Skeletal muscle tissue (tissue), 4 donors: ENCODE results near the gene KCNK5. TPM values are rescaled to one million over a fixed set of nuclear protein-coding genes. Genes with fewer than 3 reads are reported as not detected.

ENCODE experiments used
- H3K27ac ChIP-seq: one replicate; pipeline ENCODE4 v1.7.0; 2013; ENCODE audit warnings: mild to moderate bottlenecking, low read depth, low read length, inconsistent platforms
- H3K27me3 ChIP-seq, 3 donors: one replicate each; pipeline ENCODE4 v1.7.0; 2013; ENCODE audit warnings: low read length in 3 of 3; ENCODE audit not compliant: control insufficient read depth in 3 of 3, insufficient read depth in 3 of 3
- H3K36me3 ChIP-seq, 3 donors: one replicate each; pipeline ENCODE4 v1.7.0; 2013; ENCODE audit warnings: low read length in 3 of 3; ENCODE audit not compliant: control insufficient read depth in 3 of 3, insufficient read depth in 3 of 3
- H3K4me1 ChIP-seq, 3 donors: one replicate each; pipeline ENCODE4 v1.7.0; 2013; ENCODE audit warnings: low read length in 3 of 3, mild to moderate bottlenecking in 3 of 3; ENCODE audit not compliant: control insufficient read depth in 3 of 3, insufficient read depth in 3 of 3
- H3K4me3 ChIP-seq, 3 donors: one replicate each; pipeline ENCODE4 v1.7.0; 2013; ENCODE audit warnings: low read length in 3 of 3
- H3K9ac ChIP-seq, 3 donors: one replicate each; pipeline ENCODE4 v1.7.0; 2013; ENCODE audit warnings: low read length in 3 of 3, mild to moderate bottlenecking in 3 of 3, moderate library complexity in 2 of 3, low read depth in 1 of 3
- H3K9me3 ChIP-seq, 3 donors: one replicate each; pipeline ENCODE4 v1.7.0; 2013; ENCODE audit warnings: low read length in 3 of 3; ENCODE audit not compliant: control insufficient read depth in 3 of 3
- total RNA-seq: library from RNA; depleted of rRNA; stranded (reverse); fragments of >200 nt; gene quantifications from one replicate; pipeline ENCODE4 v1.2.3, GENCODE V29; 2014
- donor health status: Osteomylitis.

The KCNK5 gene
- total RNA-seq, 1 donor from 2014 or later = 1.6 TPM

DNA sequence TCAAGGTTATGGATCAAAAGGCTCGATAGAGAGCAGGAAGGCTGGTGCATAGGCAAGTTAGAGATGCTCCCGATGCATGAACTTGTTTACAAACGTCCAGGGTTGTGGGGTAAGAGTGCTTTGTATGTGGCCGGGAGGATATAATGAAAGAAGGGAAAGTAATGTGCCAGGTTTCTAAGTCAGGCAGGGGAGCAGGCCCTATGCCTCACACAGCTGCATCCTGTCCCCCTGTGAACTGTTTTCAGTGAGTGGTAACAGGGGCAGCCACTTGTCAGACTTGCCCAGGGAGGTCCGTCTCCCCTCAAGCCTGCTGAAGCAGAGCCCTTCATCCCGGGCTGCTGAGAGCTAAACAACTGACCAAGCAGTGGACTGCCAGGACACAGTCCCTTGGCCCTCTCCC lies 19.4 kb downstream of the KCNK5 start:
- Histone ChIP-seq H3K27me3 (peaks cover 0 to 15% (median 8%) of the 10 kb centered on the region in 3 donors), H3K9ac (no peak overlapping the region), H3K36me3 (no peaks in the 10 kb centered on the region), H3K9me3 (no peaks in the 10 kb centered on the region), H3K4me3 (no peak overlapping the region), H3K27ac (no peak overlapping the region), H3K4me1 (no peaks in the 10 kb centered on the region)

DNA sequence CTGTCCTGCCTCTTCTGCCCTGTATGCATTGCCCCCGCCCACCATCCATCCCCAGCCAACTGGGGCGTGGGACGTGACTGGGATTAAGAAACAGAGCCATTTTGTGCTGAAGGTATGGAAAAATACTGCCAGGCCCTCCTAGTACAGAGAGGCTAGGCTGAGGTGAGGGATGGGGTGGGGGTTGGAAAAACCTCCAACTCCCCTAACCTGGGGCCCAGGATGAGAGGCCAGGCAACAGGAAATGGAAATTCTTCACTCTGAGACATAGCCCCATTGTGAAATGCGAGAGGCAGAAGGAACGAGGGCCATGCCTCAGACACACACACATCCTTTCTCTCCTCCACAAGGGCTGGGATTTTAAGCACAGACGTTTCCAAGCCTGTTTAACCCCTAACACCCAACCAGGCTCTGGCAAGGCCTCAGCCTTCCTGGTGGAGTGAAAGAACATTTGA lies 19.9 kb downstream of the KCNK5 start:
- no peaks in the 10 kb centered on the region for H3K9me3 ChIP-seq
- H3K9ac ChIP-seq = no peak overlapping the region
- H3K36me3 ChIP-seq = no peaks in the 10 kb centered on the region
- no peak overlapping the region for H3K4me3 ChIP-seq
- H3K27ac ChIP-seq = no peak overlapping the region
- H3K4me1 ChIP-seq = no peaks in the 10 kb centered on the region
- H3K27me3 ChIP-seq = peaks cover 0 to 13% (median 8%) of the 10 kb centered on the region in 3 donors

DNA sequence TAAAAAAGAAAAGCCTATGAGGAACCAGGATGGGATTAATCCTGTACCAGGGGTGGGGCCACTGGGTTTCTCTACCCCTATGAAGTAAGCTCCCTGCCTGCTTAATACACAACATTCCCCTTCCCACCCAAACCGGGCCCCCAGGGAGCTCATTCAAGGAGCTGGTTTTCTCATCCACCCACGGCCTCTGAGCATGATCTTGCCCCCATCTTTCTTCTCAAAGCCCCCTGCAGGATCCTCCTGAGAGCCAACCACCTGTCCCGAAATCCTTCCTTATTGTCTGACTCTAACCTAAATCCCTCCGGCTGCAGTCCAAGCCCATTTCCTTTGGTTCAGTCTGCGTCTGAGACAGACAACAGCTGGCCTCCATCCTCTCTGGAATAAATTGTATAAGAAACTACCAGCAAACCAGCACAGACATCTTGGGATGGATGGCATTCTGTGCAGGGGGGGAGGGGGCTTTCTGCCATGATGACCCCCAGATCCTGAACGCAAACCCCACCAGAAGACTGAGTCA lies 21.0 kb downstream of the KCNK5 start:
- H3K27me3 ChIP-seq = peaks cover 0 to 13% (median 3%) of the 10 kb centered on the region in 3 donors
- no peak overlapping the region for H3K4me3 ChIP-seq
- H3K4me1 ChIP-seq = no peaks in the 10 kb centered on the region
- H3K9ac ChIP-seq = no peak overlapping the region
- no peak overlapping the region for H3K27ac ChIP-seq
- H3K9me3 ChIP-seq = no peaks in the 10 kb centered on the region
- H3K36me3 ChIP-seq = no peaks in the 10 kb centered on the region

DNA sequence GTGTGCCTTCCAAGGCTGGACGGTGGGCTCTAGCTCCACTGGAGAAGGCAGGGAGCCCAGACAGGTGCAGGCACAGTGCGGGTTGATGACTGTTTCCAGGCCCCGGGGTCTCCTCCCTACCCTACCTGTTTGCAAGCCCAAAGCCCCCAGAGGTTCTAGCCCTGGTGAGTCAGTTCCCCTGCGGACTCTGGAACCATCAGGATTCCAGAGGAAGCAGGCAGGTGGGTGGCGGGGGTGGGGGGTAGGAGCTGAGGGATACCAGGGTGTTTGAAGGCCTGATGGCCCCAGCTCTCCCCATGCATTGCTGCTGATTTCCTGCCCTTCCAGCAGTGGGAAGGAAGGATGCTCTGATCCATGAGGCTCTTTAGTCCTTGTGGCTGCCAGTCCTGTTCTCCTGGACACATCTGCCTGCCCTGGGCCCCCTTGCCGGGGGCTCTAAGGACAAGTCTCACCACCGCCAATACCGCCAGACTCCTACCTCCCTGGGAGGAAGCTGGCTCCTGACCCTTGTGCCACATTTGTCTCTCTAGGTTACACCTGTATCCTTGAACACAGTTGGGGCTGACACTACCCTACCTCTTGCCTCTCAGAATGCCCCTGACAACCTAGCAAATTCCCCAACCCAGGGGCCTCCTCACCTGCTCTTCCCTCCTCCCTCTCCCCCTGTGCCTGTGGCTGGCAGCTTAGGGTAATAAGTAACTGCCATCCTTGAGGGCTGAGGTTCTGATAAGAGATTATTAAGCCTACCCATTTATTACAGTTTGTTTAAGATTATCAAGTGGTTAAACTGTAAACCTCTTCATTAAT lies 21.7 kb downstream of the KCNK5 start:
- Histone ChIP-seq H3K27me3 (peaks cover 0 to 13% (median 3%) of the 10 kb centered on the region in 3 donors), H3K27ac (no peak overlapping the region), H3K4me1 (no peaks in the 10 kb centered on the region), H3K36me3 (no peaks in the 10 kb centered on the region), H3K9ac (no peak overlapping the region), H3K4me3 (no peak overlapping the region), H3K9me3 (no peaks in the 10 kb centered on the region)

DNA sequence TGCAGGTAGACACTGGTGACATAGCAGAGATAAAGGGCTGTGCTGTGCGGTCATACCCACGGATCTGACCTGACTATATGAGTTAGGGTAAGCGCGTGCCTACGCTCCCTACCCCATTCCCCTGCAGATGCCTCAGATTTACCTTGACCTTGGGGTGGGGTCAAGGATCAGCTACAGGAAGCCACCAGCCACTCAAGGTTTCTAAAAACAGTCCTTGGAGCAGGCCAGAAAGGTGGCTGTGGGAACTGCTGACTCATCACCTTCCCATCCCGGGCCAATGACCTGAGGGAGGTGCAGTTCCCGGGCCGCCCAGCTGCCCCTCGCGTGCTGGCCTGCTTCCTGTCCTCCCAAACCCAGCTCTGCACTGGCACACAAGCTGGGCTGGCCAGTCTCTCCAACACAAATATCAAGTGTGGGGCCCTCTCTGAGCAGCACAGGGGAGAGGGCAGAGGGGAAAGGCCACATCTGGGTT lies 23.0 kb downstream of the KCNK5 start:
- H3K27me3 ChIP-seq = peaks cover 0 to 12% (median 3%) of the 10 kb centered on the region in 3 donors
- H3K27ac ChIP-seq = no peak overlapping the region
- H3K36me3 ChIP-seq = no peaks in the 10 kb centered on the region
- H3K9me3 ChIP-seq = no peaks in the 10 kb centered on the region
- no peak overlapping the region for H3K9ac ChIP-seq
- no peak overlapping the region for H3K4me3 ChIP-seq
- no peaks in the 10 kb centered on the region for H3K4me1 ChIP-seq

DNA sequence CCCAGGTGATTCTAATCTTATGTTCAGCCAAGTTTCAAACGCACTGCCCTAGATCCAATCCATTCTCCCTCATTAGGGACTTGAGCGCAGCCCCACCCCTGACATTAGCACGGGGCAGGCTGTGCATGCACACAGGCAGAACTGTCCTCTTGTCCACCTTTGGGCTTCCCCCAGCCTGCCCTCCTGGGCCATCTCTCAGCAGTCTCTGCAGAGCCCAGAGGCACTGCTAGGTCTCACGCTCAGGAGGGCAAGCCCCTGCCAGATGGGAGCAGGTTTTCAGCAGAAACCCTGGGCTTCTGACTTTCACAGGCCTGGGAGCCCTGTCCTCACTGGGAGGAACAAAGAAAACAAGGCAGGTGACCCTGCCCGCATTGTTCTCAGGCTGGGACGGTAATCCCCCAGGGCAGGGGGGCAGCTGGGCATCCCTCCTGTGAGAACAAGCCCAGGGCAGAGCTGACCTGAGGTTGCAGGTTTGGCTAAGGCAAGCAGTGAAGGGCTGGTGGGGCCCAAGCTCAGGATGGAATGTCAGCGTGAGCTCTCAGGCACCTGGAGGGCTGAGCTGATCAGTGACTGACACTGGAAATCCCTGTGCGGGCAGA lies 24.5 kb downstream of the KCNK5 start:
- no peaks in the 10 kb centered on the region for H3K36me3 ChIP-seq
- H3K27ac ChIP-seq = no peak overlapping the region
- H3K4me3 ChIP-seq = no peak overlapping the region
- no peaks in the 10 kb centered on the region for H3K9me3 ChIP-seq
- no peak overlapping the region for H3K9ac ChIP-seq
- no peaks in the 10 kb centered on the region for H3K4me1 ChIP-seq
- H3K27me3 ChIP-seq = peaks cover 0 to 6% (median 0%) of the 10 kb centered on the region in 3 donors

DNA sequence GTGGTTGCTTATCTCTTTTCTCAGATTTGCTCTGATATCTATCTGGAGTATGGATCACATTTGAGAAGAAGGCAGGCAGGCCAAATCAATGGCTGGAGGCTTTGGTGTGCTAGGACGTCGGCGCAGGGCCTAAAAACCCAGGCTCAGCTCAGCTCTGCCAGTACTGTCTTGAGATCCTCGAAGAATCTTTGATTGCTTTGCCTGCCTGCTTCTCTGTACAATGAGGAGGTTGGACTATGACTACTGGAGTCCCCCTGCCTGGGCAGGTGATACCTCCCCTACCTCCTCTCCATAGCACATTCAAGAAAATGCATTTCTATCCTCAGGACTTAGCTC lies 25.1 kb downstream of the KCNK5 start:
- H3K4me1 ChIP-seq = no peaks in the 10 kb centered on the region
- peaks cover 0 to 11% (median under 1%) of the 10 kb centered on the region in 3 donors for H3K27me3 ChIP-seq
- H3K9ac ChIP-seq = no peak overlapping the region
- H3K4me3 ChIP-seq = no peak overlapping the region
- no peaks in the 10 kb centered on the region for H3K9me3 ChIP-seq
- no peaks in the 10 kb centered on the region for H3K36me3 ChIP-seq
- H3K27ac ChIP-seq = no peak overlapping the region

DNA sequence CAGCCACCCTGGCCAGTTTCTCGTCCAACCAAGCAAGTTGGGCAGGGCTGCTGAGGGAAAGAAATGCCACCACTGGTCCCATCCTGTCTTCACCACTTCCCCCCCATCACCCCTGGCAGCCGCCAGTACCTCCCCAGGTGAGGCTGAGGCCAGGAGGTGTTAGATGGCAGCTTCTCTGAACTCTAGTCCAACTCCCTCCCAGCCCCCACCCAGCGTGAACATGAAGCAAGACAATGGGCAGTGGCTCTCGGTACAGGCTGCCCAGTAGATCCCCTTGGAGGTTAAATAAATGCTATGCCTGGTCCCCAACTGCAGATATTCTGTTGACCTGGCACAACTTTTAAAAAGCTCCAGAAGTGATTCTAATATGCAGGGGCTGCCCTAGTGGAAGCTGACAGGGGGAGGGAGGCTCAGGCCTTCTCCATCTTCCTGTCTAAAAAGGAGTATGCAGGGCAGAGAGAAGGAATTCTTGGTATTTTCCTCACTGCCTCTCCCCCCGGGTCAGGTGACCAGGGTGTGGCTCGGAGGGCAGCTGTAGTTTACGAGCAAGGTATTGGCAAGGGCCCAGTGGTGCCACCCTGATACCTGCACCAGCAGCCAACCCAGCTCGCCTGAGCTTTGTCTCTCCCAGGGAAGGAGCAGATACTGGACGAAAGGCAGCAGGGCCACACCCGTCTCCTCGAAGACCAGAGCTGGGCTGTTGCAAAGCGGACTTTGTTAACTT lies 25.7 kb downstream of the KCNK5 start:
- Histone ChIP-seq H3K36me3 (no peaks in the 10 kb centered on the region), H3K4me1 (no peaks in the 10 kb centered on the region), H3K9ac (no peak overlapping the region), H3K27ac (no peak overlapping the region), H3K27me3 (peaks cover 0 to 15% (median 4%) of the 10 kb centered on the region in 3 donors), H3K9me3 (no peaks in the 10 kb centered on the region), H3K4me3 (no peak overlapping the region)

DNA sequence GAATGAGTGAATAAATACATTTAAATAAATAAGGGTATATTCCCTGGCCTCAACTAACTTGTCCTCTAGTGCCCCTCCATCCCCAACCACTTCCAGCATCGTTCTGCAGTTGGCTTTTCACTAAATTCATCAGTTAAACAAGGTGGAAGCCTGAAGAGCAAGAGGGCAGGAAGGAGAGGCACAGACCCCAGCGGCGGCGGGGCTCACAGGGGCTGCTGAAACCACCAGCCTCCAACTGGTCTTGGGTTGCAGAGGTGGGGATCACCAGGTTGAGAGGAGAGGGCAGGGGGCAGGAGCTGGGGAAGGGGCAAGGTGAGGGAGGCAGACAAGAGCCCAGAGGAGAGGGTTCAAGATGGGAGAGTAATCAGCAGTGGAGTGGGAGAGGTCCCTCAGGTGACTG lies 27.1 kb downstream of the KCNK5 start:
- Histone ChIP-seq H3K36me3 (no peaks in the 10 kb centered on the region), H3K27me3 (peaks cover 0 to 15% (median 4%) of the 10 kb centered on the region in 3 donors), H3K9me3 (no peaks in the 10 kb centered on the region), H3K4me1 (no peaks in the 10 kb centered on the region), H3K9ac (no peak overlapping the region), H3K27ac (no peak overlapping the region), H3K4me3 (no peak overlapping the region)
